Endothelial cell (in vitro differentiated cells): ENCODE results near the gene GUCY2D. TPM values are rescaled to one million over a fixed set of nuclear protein-coding genes. Genes with fewer than 3 reads are reported as not detected.

Experiments
- DNase-seq: peaks from one replicate; pipeline ENCODE4 v3.0.0; 2021; ENCODE audit warnings: low spot score
- H3K27ac Mint-ChIP-seq: one replicate; pipeline ENCODE4 v1.8.0; 2021; ENCODE audit warnings: mixed read lengths, inconsistent platforms; ENCODE audit not compliant: unreplicated experiment
- H3K27me3 Mint-ChIP-seq: one replicate; pipeline ENCODE4 v1.8.0; 2021; ENCODE audit warnings: mild to moderate bottlenecking, moderate library complexity, mixed read lengths, inconsistent platforms; ENCODE audit not compliant: unreplicated experiment
- H3K36me3 Mint-ChIP-seq: one replicate; pipeline ENCODE4 v1.8.0; 2021; ENCODE audit warnings: mild to moderate bottlenecking, low read depth, mixed read lengths, inconsistent platforms; ENCODE audit not compliant: unreplicated experiment
- H3K4me1 Mint-ChIP-seq: one replicate; pipeline ENCODE4 v1.8.0; 2021; ENCODE audit warnings: mild to moderate bottlenecking, mixed read lengths, inconsistent platforms; ENCODE audit not compliant: unreplicated experiment
- H3K4me3 Mint-ChIP-seq: one replicate; pipeline ENCODE4 v1.8.0; 2021; ENCODE audit warnings: mild to moderate bottlenecking, mixed read lengths, inconsistent platforms; ENCODE audit not compliant: unreplicated experiment
- H3K9me3 Mint-ChIP-seq: one replicate; pipeline ENCODE4 v1.8.0; 2021; ENCODE audit warnings: mixed read lengths, inconsistent platforms; ENCODE audit not compliant: unreplicated experiment
- CTCF ChIP-seq: fragments of 200-600 bp; sonication (generic); IDR thresholded peaks from one replicate; pipeline ENCODE4 v1.5.0; 2021; ENCODE audit warnings: antibody characterized with exemption; ENCODE audit not compliant: unreplicated experiment
- total RNA-seq: library from RNA; stranded (reverse); fragmentation: NEBNext Ultra II Directional; extraction: Animal tissue kit (Norgen Biotek cat#: 25700); gene quantifications from one replicate; pipeline ENCODE4 v1.2.1, GENCODE V29; 2021; ENCODE audit not compliant: unreplicated experiment

Gene GUCY2D
- total RNA-seq, 1 donor from 2014 or later: not detected

- Mint-ChIP-seq H3K36me3 (peaks cover 5% of the 10 kb centered on the region), H3K27ac (no peak overlapping the region), H3K9me3 (no peaks in the 10 kb centered on the region), H3K4me3 (no peak overlapping the region), H3K4me1 (no peaks in the 10 kb centered on the region), H3K27me3 (peaks cover 14% of the 10 kb centered on the region)
- TF ChIP-seq CTCF: no peak
- DNase-seq: no peak
These were observed 3.7 kb downstream of the GUCY2D start for GRCh38 chr17:8005967-8006730.

- H3K9me3 Mint-ChIP-seq: no peaks in the 10 kb centered on the region
- peaks cover 11% of the 10 kb centered on the region for H3K27me3 Mint-ChIP-seq
- TF ChIP-seq CTCF: no peak
- no peaks in the 10 kb centered on the region for H3K4me1 Mint-ChIP-seq
- H3K4me3 Mint-ChIP-seq: no peak overlapping the region
- peaks cover 5% of the 10 kb centered on the region for H3K36me3 Mint-ChIP-seq
- no peak overlapping the region for H3K27ac Mint-ChIP-seq
- DNase-seq: no peak
These were observed 4.6 kb downstream of the GUCY2D start for GRCh38 chr17:8006836-8007680.

- Mint-ChIP-seq H3K4me1 (no peaks in the 10 kb centered on the region), H3K9me3 (no peaks in the 10 kb centered on the region), H3K27ac (no peak overlapping the region), H3K4me3 (no peak overlapping the region), H3K36me3 (peaks cover 5% of the 10 kb centered on the region), H3K27me3 (peaks cover 11% of the 10 kb centered on the region)
- TF ChIP-seq CTCF: no peak
- DNase-seq: no peak
These were observed 5.4 kb downstream of the GUCY2D start for GRCh38 chr17:8007836-8008235.

- TF ChIP-seq CTCF: no peak
- DNase-seq: no peak
- no peaks in the 10 kb centered on the region for H3K9me3 Mint-ChIP-seq
- H3K27me3 Mint-ChIP-seq: peaks cover 11% of the 10 kb centered on the region
- H3K4me1 Mint-ChIP-seq: peaks cover 2% of the 10 kb centered on the region
- no peaks in the 10 kb centered on the region for H3K36me3 Mint-ChIP-seq
- no peak overlapping the region for H3K4me3 Mint-ChIP-seq
- no peak overlapping the region for H3K27ac Mint-ChIP-seq
These were observed 9.7 kb downstream of the GUCY2D start for GRCh38 chr17:8012045-8012580.
